Activated CD8-positive, alpha-beta memory T cell treated with anti-CD3 and anti-CD28 coated beads for 36 hours (primary cell): Measurements from ENCODE around the gene MAOA. TPM values are rescaled to one million over a fixed set of nuclear protein-coding genes. Genes with fewer than 3 reads are reported as not detected.
"Not testable (repeated sequence)": the region's sequence is repeated elsewhere in the genome, so short reads cannot be mapped to it uniquely, and the experiment has no call there.

ENCODE experiments used
- CTCF ChIA-PET: fragments of 350-600 bp; sonication (Branson Sonifier 250); formaldehyde crosslinking; loops from one replicate; lab custom pipeline; 2021; ENCODE audit warnings: antibody characterized with exemption; lab: Charles Lee
- POLR2A ChIA-PET: fragments of 350-600 bp; sonication (Branson Sonifier 250); formaldehyde crosslinking; loops from one replicate; lab custom pipeline; 2021; ENCODE audit warnings: antibody characterized with exemption; lab: Charles Lee
- total RNA-seq, 2 experiments: library from RNA; stranded (reverse); gene quantifications; one replicate each; pipeline ENCODE4 v1.2.3, GENCODE V29; 2021

MAOA gene
- total RNA-seq = 10 to 100 TPM; 10.0 to 12.4 TPM

DNA sequence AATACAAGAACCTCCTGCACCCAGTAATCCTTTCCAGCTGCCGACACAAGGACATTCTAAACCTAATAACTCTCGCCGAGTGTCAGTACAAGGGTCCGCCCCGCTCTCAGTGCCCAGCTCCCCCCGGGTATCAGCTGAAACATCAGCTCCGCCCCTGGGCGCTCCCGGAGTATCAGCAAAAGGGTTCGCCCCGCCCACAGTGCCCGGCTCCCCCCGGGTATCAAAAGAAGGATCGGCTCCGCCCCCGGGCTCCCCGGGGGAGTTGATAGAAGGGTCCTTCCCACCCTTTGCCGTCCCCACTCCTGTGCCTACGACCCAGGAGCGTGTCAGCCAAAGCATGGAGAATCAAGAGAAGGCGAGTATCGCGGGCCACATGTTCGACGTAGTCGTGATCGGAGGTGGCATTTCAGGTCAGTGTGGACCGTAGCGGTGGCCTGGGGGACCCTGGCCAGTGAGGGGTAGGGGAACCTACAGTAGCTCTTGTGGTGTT lies at the start of gene MAOA:
Gene MAOA, plus strand, starts transcription at position 295 of the 490 bp plus-strand sequence. Its CDS starts 43 bp downstream, at position 338.
- POLR2A ChIA-PET = no interaction called here
- CTCF ChIA-PET = interaction anchor here (1.2 kb wide), 1 partner anchor 94 kb away, joined by 3 read pairs; no protein-coding TSS in a partner anchor

DNA sequence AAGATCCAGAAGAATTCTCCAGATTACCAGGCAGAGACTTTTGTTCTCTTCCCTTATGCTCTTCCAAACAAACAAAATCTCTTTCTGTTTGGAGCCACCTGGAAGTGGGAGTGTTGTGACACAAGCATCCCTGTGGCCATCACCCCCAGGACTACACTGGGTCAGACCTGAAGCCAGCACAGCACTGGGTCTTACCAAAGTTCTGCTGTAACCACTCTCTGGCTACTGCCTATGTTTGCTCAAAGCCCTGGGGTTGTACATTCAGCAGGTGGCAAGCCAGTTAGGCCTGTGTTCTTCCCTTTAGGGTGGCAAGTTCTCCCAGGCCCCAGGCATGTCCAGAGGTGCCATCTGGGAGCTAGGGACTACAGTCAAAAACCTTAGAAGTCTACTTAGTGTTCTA lies 43.7 kb upstream of the MAOA start:
- ChIA-PET CTCF (no interaction called here), POLR2A (no interaction called here)

DNA sequence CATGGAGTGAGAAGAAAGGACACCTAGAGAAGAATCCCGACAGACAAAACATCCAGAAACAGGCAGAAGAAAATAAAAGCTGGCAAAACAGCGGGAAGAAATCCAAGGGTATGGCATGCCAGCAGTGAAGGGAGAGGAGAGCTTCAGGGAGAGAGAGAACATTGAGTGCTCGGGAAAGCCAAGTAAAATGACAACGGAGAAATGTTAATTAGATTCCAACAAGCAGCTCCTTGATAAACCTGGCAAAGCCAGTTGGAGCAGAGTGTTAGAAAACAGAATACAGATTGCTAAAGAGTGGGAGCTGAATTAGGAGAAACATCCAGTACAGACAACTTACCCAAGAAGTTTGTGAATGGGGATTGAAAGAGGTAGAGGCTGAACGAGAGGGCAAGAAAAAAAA lies 40.4 kb upstream of the MAOA start:
- CTCF ChIA-PET = interaction anchor here (0.6 kb wide), 1 partner anchor 25 kb away, joined by 4 read pairs; no protein-coding TSS in a partner anchor
- POLR2A ChIA-PET = no interaction called here

DNA sequence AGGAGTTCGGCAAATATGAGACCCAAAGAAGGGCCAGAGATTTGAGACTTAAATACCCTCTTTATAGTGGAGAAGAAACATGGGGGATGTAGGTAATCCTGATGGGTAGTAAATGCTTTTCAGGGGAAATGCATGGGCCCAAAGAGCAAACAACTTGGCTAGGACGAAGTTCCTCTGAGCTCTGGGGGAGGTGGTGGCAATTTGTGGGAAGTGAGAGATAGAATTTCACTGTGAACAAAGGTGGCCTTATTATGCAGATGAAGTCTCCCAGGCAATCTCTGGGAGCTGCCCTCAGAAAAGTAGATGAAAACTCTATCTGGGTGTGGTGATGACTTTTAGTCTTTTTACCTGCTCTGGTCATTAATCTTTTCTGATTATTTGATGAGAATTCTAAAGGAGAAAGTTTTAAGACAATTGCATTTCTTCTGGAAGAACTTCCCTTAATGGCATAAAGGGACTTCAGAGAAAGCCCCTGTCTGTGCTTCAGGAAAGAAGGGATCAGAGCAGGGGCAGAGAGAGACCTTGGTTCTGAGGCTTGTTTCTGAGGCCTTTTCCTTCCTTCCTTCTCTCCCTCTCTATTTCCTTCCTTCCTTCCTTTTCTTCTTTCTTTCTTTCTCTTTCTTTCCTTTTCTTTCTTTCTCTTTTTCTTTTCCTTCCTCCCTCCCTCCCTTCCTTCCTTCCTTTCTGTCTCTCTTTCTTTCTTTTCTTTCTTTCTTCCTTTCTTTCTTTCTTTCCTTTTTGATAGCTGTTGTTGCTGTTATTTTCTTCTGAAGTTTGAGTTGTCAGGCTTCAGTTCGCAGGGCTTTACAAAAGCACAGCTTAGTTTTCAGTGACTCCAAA lies 37.5 kb upstream of the MAOA start:
- ChIA-PET CTCF (no interaction called here), POLR2A (no interaction called here)

DNA sequence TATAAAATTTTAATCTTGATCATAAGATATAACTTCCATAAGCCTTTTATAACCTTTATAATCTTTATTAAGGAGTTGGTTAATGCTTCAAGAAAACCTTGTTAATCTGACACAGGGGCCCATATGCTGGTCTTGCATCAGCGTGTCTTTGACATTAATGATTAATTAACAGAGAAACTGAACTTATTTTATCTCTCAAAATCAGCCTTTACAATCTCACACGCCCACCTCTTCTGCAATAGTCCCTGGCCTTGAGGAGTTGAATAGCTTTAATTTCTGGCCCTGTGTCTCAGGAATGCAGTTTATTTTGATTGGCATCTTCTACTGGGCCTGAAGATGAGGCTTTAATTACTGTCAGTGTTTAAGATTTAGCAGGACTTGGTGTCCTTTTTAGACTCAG lies 36.2 kb upstream of the MAOA start:
- POLR2A ChIA-PET, CTCF ChIA-PET: not testable (repeated sequence)

DNA sequence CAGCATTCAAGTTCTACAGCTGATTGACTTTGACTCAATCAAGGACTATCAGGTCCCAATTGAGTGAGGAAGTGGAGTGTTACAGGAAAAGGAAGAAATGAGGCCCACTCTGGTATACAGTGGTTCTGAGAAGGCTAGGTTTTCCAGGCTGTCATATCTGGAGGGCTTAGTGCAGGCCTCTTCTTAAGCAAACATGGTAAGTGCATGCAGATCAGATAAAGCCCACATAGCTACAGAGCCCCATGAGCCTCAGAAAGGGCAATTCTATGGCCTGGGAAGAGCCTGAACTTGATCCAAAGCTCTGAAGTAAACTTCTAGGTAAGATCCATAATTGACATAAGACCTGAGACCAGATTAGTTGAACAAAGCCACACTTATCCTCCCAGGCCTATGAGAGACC lies 29.0 kb upstream of the MAOA start:
- ChIA-PET POLR2A (no interaction called here), CTCF (no interaction called here)

DNA sequence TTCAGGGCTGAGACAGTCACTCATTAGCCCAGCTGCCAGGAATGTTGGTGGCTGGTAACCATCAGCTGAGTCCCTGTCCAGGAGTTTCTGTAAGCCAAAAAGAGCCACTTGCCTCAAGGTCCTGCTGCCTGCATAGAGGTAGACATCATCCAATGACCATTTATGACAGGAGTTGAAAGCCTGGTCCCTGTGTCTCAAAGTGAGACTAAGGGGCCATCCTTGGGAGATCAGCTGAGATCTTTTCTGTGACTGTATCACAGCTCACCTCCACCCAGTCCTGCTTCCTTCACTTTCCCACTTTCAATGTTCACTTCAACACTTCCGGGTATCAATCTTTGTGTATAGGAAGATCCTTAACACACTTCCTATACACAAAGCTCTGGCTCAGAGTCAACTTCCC lies 28.4 kb upstream of the MAOA start:
- CTCF ChIA-PET = no interaction called here
- POLR2A ChIA-PET = no interaction called here

DNA sequence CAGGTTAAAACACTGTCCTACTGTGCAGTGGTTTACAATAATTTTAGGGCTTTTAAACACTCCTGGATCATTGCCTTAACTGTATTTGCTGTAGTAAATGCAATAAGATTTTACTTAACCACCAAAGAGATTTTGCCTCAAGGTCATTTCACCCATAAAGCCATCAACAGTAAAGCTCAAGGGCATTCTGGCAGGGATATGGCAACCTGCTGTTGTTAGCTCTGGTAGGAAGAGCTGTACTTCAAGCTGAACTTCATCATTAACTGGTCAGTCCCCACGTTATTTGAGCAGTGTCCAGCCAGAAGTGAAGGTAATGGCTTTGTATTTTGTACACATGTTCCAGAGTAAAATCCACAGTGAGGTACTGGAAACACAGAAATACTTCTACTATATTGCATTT lies 26.9 kb upstream of the MAOA start:
- ChIA-PET CTCF (no interaction called here), POLR2A (no interaction called here)

DNA sequence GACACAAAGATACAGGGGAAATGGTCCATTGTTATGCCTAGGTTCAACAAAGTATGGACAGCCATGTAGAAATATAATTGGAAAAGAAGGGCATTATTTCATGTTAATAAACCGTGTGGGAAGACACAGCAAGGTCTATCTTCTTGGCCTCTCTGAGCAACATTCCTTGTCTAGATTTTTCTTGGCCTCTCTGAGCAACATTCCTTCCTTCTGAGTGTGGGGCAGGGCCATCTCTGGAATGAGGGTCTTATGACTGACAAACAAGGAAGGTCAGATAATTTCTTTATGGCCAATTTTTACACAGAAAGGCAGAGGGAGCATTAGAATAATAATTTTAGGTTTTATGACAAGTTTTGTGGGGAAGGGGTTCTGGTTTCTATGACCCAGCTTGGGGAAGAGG lies 24.3 kb upstream of the MAOA start:
- ChIA-PET POLR2A (no interaction called here), CTCF (no interaction called here)

DNA sequence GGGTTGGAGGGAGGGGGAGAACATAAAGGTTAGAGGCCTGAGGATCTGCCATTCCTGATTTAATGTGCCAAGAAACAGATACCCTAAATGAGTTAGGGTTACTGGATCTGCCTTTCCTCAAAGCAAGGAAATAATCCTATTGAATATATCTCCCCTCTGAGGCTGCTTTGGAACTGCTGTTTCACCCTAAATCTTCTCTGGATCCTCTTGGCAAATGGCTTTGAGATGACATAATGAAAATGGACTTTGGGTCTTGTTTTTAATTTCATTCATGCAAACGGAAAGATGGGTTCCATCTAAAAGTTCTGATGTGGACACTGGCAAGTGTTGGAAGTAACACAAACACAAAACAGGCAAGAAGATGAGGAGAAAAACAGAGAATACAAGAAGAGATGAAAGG lies 23.0 kb upstream of the MAOA start:
- ChIA-PET POLR2A (no interaction called here), CTCF (no interaction called here)

DNA sequence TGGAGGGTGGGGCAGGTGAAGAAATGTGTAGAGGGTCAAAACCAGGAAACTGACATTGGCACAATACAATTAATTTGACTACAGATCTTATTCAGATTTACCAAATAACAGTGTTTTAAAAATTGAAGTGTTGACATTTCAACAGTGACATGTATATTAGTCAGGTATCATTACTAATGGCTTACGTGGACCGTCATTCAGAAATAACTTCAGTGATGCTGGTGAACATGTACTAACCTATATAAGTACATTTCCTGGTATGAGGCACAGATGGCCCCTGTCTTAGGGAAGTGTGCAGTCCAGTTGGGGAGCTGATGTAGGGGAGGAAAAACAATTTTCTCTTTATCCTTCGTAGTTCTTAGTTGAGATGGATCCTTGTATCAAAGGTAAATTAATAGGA lies 22.3 kb upstream of the MAOA start:
- CTCF ChIA-PET = no interaction called here

DNA sequence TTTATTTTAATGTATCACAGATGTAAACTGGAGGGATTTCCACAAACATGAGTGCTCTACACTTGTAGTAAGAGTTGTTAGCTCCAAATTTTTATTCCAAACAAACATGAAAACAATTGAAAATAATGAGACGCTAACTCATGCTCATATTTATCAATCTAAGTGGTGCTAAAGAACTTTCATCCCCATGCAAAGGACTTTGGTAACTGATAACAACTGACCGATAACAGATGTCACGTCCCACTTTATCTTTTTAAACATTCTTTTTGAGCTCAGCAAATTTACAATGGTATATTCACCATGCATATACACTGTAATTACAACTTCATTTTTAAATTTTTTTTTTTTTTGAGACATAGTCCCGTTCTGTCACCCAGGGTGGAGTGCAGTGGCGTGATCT lies 15.6 kb upstream of the MAOA start:
- POLR2A ChIA-PET = no interaction called here
- CTCF ChIA-PET = interaction anchor here (0.7 to 0.8 kb wide), 2 partner anchors 25 to 1653 kb away, joined by 4 read pairs; no protein-coding TSS in a partner anchor

More for the DNA sequence above, 22.3 kb upstream of the MAOA start:
- POLR2A ChIA-PET = no interaction called here

DNA sequence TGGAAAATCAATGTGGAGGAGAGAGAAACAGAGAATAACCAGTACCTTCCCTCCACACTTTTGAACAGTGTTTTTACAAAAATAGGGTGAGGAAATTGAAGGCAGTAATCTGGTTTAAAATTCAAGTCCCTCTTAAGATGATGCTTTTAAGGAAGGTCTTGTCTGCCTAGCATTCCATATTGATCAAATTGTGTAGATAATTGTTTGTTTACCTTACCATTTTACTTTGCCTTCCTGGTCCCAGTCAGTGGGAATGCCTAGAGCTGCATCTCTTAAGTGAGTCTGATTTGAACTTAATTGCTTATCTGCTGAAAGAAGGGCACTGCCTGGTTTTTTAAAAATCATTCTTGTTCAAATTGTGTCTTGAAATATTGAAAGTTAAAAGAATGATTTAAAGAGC lies 14.4 kb upstream of the MAOA start:
- CTCF ChIA-PET = no interaction called here
- POLR2A ChIA-PET = no interaction called here

DNA sequence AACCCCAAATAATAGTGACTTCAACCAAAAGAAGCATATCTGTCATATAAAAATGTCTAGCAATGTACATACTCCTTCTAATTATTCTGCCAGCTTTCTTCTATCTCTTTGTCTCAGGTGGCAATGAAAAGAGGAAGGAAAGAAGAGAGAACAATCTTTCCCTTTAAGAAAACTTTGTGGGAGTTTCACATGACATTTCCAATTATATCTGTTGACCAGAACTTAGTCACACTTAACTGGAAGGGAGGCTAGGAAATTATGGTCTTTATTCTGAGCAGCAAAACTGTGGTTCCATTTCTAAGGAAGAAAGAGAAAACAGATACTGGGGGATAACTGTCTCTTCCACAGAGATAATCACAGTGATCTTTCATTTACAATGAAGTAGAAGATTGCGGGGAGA lies 12.9 kb upstream of the MAOA start:
- ChIA-PET CTCF (no interaction called here), POLR2A (no interaction called here)

DNA sequence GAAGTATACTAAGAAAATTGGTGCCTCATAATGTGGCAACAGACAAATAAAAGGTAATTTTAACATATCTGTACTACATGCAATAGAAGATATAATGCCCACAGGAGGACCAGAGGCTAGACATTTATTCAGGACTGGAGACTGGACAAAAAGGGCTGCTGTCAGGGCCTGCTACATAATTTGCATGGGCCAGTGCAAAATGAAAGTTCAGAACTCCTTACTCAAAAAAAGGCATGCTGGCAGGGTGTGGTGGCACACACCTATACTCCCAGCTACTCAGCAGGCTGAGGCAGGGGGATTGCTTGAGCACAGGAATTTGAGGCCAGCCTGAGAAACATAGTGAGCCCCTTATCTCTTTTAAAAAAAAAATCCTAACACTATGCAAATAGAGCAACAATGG lies 12.4 kb upstream of the MAOA start:
- CTCF ChIA-PET = no interaction called here
- POLR2A ChIA-PET = no interaction called here

DNA sequence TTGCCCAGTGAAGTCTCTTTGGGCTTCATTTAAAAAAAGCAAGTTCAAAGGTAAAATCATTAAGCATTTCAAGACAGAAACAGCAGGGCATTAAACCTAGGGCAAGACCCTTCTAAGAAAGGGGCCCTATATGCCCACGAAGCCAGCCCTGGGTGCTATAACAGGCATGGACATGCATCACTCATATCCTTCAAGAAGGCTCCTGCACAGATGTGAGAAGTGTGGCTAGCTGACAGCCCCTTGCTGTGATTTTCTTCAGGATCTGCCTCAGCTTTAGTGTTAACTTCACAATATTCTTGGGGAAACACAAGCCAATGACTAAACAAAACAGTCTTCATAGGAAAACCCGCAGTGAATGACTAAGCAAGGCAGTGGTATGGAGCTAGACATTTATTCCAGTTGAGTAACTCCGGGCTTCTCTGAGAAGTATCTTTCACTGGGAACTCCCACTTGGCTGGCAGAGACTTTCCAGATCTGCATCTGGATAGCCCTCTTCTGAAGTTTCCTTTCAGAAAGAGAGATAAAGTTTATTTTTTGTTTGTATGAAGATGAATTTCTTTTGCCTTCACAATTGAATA lies 11.9 kb upstream of the MAOA start:
- ChIA-PET POLR2A (no interaction called here), CTCF (no interaction called here)

DNA sequence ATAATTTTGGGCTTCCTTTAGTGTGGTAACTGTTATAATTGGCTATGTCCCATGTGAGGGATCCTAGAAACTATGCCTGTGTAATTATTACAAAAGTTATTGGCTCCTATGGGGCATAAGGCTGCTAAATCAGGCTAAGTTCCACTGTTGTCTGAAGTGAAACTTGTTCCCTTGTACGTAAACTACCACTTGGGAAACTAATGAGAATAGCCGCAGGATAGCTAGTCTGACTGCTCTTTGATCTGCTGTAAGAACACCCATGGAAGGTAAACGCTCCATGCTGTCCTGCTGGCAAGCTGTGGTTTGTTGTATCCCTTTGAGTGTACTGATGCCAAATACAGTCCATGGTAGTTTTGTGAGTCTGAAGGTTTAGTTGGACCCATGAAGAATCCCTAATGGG lies 9.3 kb upstream of the MAOA start:
- CTCF ChIA-PET = no interaction called here
- POLR2A ChIA-PET = no interaction called here

DNA sequence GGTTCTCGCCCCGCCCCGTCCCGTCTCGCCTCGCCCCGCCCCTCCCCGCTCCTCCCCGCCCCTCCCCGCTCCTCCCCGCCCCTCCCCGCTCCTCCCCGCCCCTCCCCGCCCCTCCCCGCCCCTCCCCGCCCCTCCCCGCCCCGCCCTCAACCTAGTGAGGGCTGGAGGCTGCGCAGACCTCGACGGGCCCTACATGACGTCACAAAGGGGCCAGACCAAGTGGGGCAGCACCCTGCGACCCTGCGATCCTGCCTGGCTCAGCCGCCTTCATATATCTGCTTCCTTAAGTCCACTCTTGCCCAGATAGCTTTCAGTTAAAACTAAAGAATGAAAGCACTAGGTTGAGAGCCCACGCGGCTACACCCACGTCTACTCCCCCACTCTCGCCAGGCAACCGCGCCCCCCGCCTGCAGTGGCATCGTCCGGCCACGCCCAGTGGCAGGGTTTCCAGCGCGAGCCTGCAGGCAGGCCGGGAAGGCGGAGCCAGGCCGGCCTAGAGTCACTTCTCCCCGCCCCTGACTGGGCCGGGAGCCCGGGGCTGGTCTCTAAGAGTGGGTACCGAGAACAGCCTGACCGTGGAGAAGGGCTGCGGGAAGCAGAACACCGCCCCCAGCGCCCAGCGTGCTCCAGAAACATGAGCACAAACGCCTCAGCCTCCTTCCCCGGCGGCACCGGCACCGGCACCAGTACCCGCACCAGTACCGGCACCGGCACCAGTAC lies 1.5 kb upstream of the MAOA start:
- POLR2A ChIA-PET = no interaction called here
- CTCF ChIA-PET = no interaction called here

DNA sequence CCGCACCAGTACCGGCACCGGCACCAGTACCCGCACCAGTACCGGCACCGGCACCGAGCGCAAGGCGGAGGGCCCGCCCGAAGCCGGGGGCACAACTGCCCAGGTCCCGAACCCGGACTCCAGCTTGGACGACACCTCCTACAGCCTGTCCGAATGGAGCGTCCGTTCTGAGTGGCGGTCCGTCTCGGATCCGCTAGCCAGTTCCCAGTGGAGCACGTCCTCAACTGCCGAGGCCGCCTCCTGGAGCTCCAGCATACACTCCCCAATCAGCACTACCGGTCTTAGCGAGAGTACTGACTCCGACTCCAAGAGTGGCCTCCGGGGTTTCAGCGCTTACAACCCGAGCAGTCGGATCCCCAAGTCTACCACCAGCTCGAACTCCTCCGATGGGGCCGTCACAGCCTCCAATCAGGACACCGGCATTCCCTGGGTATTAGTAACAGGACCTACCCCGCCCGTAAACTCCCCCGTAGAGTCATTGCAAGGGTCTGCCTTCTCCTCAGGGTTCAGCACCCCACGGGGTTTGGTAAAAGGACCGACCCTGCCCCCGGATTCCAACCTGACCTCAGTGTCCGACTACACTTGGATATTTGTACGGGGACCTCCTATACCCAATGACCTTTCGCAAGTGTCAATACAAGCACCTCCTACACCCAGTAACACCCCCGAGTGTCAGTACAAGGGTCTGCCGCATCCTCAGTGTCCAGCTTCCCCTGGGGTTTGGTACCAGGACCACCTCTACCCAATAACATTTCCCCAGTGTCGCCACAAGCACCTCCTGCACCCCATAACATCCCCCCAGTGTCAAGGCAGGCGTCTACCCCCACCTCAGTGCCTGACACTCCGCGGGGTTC lies 721 bp upstream of the MAOA start:
- POLR2A ChIA-PET = no interaction called here
- CTCF ChIA-PET = interaction anchor here (1.2 kb wide), 1 partner anchor 95 kb away, joined by 3 read pairs; no protein-coding TSS in a partner anchor
